GM12874 (cell line): ENCODE data around the gene POMT1.

Experiments used
- CTCF ChIP-seq: IDR thresholded peaks from 2 replicates; pipeline ENCODE4 v1.5.1; 2011; ENCODE audit warnings: low read depth, mild to moderate bottlenecking, control low read depth, low read length, moderate library complexity; ENCODE audit not compliant: insufficient read depth

Gene POMT1

GRCh38 chr9:131523451-131524435 lies 21.0 kb downstream of the POMT1 start:
- no peak for TF ChIP-seq CTCF

GRCh38 chr9:131524665-131525315 lies 22.1 kb downstream of the POMT1 start:
- no peak for TF ChIP-seq CTCF

GRCh38 chr9:131525643-131526565 lies 23.2 kb downstream of the POMT1 start:
- no peak for TF ChIP-seq CTCF

GRCh38 chr9:131528186-131528585 lies 25.5 kb downstream of the POMT1 start:
- no peak for TF ChIP-seq CTCF

GRCh38 chr9:131528886-131529505 lies 26.3 kb downstream of the POMT1 start:
- TF ChIP-seq CTCF: no peak

- no peak for TF ChIP-seq CTCF
Measured at GRCh38 chr9:131529597-131530545, 27.2 kb downstream of the POMT1 start.
